Glomerular visceral epithelial cell (primary cell): Measurements from ENCODE around the gene MEX3C.

Experiments
- DNase-seq: peaks from one replicate; pipeline ENCODE4 v3.0.0-alpha.2; 2016; ENCODE audit errors: extremely low spot score

The MEX3C gene

GRCh38 chr18:51197661-51198424 lies at the start of gene MEX3C:
MEX3C (minus strand) TSS chr18:51197681; CDS start chr18:51197320, 361 bp downstream.
- peak; percentile 99 for DNase-seq

- DNase-seq = no peak
Measured at GRCh38 chr18:51241226-51241625, 43.7 kb upstream of the MEX3C start.

GRCh38 chr18:51236225-51236624 lies 38.7 kb upstream of the MEX3C start:
- DNase-seq = peak; percentile 18

- DNase-seq = peak; percentile 31
Measured at GRCh38 chr18:51235009-51235789, 37.7 kb upstream of the MEX3C start.

- no peak for DNase-seq
Measured at GRCh38 chr18:51234117-51235008, 36.9 kb upstream of the MEX3C start.

- no peak for DNase-seq
Measured at GRCh38 chr18:51229328-51229727, 31.8 kb upstream of the MEX3C start.

- no peak for DNase-seq
Measured at GRCh38 chr18:51227660-51228059, 30.2 kb upstream of the MEX3C start.

GRCh38 chr18:51226587-51227350 lies 29.3 kb upstream of the MEX3C start:
- no peak for DNase-seq

GRCh38 chr18:51226068-51226467 lies 28.6 kb upstream of the MEX3C start:
- no peak for DNase-seq

GRCh38 chr18:51212606-51213005 lies 15.1 kb upstream of the MEX3C start:
- DNase-seq = no peak

GRCh38 chr18:51211552-51211951 lies 14.1 kb upstream of the MEX3C start:
- DNase-seq = peak; percentile 9

- peak; percentile 47 for DNase-seq
Measured at GRCh38 chr18:51196811-51197660, 445 bp downstream of the MEX3C start.

GRCh38 chr18:51196118-51196810 lies 1.2 kb downstream of the MEX3C start:
- DNase-seq = peak; percentile 23

- peak; percentile 64 for DNase-seq
Measured at GRCh38 chr18:51195451-51196117, 1.9 kb downstream of the MEX3C start.

GRCh38 chr18:51195086-51195450 lies 2.4 kb downstream of the MEX3C start:
- DNase-seq = no peak

GRCh38 chr18:51194604-51195003 lies 2.9 kb downstream of the MEX3C start:
- DNase-seq = peak; percentile 13

- DNase-seq = no peak
Measured at GRCh38 chr18:51193621-51194287, 3.7 kb downstream of the MEX3C start.

GRCh38 chr18:51192696-51193095 lies 4.8 kb downstream of the MEX3C start:
- no peak for DNase-seq

GRCh38 chr18:51192026-51192425 lies 5.5 kb downstream of the MEX3C start:
- DNase-seq = no peak
